Activated gamma-delta T cell treated with Interleukin-2 at 50 U/mL for 16 hours (primary cell): ENCODE results near the gene HEATR5B.

Source experiments
- DNase-seq: peaks from one replicate; pipeline ENCODE4 v3.0.0-alpha.2; 2020

HEATR5B gene

GRCh38 chr2:37083873-37084794, at the start of gene HEATR5B, which contains the start of gene GPATCH11:
HEATR5B (minus strand) TSS chr2:37084372; CDS start chr2:37083414, 958 bp downstream.
GPATCH11 (plus strand) TSS chr2:37084518; CDS start chr2:37088382, 3,864 bp downstream.
- DNase-seq = peak; percentile 87

GRCh38 chr2:37132914-37133313, 48.7 kb upstream of the HEATR5B start:
- no peak for DNase-seq

GRCh38 chr2:37125416-37125815, 41.2 kb upstream of the HEATR5B start:
- no peak for DNase-seq

GRCh38 chr2:37119157-37119556, 35.0 kb upstream of the HEATR5B start:
- DNase-seq = no peak

GRCh38 chr2:37117566-37117965, 33.4 kb upstream of the HEATR5B start:
- DNase-seq = no peak

- no peak for DNase-seq
These were observed 27.8 kb upstream of the HEATR5B start for GRCh38 chr2:37111958-37112357.

- DNase-seq = no peak
These were observed 26.4 kb upstream of the HEATR5B start for GRCh38 chr2:37110306-37111212.

- no peak for DNase-seq
These were observed 25.4 kb upstream of the HEATR5B start for GRCh38 chr2:37109523-37109922.

- DNase-seq = no peak
These were observed 21.0 kb upstream of the HEATR5B start for GRCh38 chr2:37105150-37105549.

GRCh38 chr2:37104178-37104577, 20.0 kb upstream of the HEATR5B start:
- DNase-seq = no peak

- DNase-seq = no peak
These were observed 18.4 kb upstream of the HEATR5B start for GRCh38 chr2:37102588-37102987.

- no peak for DNase-seq
These were observed 15.9 kb upstream of the HEATR5B start for GRCh38 chr2:37100054-37100453.

GRCh38 chr2:37098416-37099118, 14.4 kb upstream of the HEATR5B start:
- DNase-seq = no peak

GRCh38 chr2:37096568-37096967, 12.4 kb upstream of the HEATR5B start:
- no peak for DNase-seq

- DNase-seq = no peak
These were observed 7.7 kb upstream of the HEATR5B start for GRCh38 chr2:37091873-37092272.

- DNase-seq = no peak
These were observed 5.9 kb upstream of the HEATR5B start for GRCh38 chr2:37090019-37090477.

- no peak for DNase-seq
These were observed 1.6 kb upstream of the HEATR5B start for GRCh38 chr2:37085731-37086147.

GRCh38 chr2:37084797-37085196, 625 bp upstream of the HEATR5B start:
- no peak for DNase-seq

GRCh38 chr2:37080689-37081088, 3.5 kb downstream of the HEATR5B start:
- no peak for DNase-seq

GRCh38 chr2:37080266-37080665, 3.9 kb downstream of the HEATR5B start:
- DNase-seq = no peak

GRCh38 chr2:37070931-37071330, 13.2 kb downstream of the HEATR5B start:
- no peak for DNase-seq

GRCh38 chr2:37068686-37069085, 15.5 kb downstream of the HEATR5B start:
- DNase-seq = no peak

GRCh38 chr2:37061776-37062175, 22.4 kb downstream of the HEATR5B start:
- no peak for DNase-seq
